ENCODE data around the gene TNFRSF25. TPM values are rescaled to one million over a fixed set of nuclear protein-coding genes. Genes with fewer than 3 reads are reported as not detected.
A peak's percentile ranks its signal among the peaks of the same experiment; 100 is the strongest.
"Not testable (repeated sequence)": the region's sequence is repeated elsewhere in the genome, so short reads cannot be mapped to it uniquely, and the experiment has no call there.

Gene TNFRSF25
- total and polyA plus RNA-seq, 2 experiments from 2014 or later, result 7.1 to 14.0 TPM

- Histone ChIP-seq H3K27me3 (no peaks in the 10 kb centered on the region), H3K4me3 (no peak overlapping the region), H3K9me3 (ENCODE audit: low read depth) (no peaks in the 10 kb centered on the region), H2AFZ (no peak overlapping the region), H3K4me1 (ENCODE audit: insufficient read depth) (no peaks in the 10 kb centered on the region), H3K36me3 (replicated peaks; ENCODE audit: insufficient read depth, low read depth) (no peaks in the 10 kb centered on the region), H3K9me2 (replicated peaks; ENCODE audit: insufficient read depth) (no peaks in the 10 kb centered on the region), H3K4me2 (peak overlapping the region; percentile 41), H4K20me1 (ENCODE audit: insufficient read depth, poor library complexity, severe bottlenecking) (no peaks in the 10 kb centered on the region), H3K79me2 (no peaks in the 10 kb centered on the region), H3K27ac (no peak overlapping the region)
- no peak for DNase-seq (ENCODE audit: low spot score)
- 69% methylated on average over 27 of the region's 39 CpGs for WGBS (ENCODE audit: low lambda C conversion rate, missing lambda C conversion rate)
- no peak for TF ChIP-seq EZH2phosphoT487 (IDR thresholded peaks at IDR 0.05; ENCODE audit: low read depth, severe bottlenecking, unreplicated experiment)
- TF ChIP-seq CTCF (IDR thresholded peaks at IDR 0.05; ENCODE audit: poor library complexity), result no peak
- no peak for TF ChIP-seq EZH2 (IDR thresholded peaks at IDR 0.05; ENCODE audit: borderline replicate concordance)
Measured at GRCh38 chr1:6460301-6461050, 5.5 kb downstream of the TNFRSF25 start.

- peak overlapping the region; percentile 41 for H3K4me2 ChIP-seq
- H3K27me3 ChIP-seq, result no peaks in the 10 kb centered on the region
- no peak overlapping the region for H3K27ac ChIP-seq
- H3K4me1 ChIP-seq (ENCODE audit: insufficient read depth), result no peaks in the 10 kb centered on the region
- H3K9me3 ChIP-seq (ENCODE audit: low read depth), result no peaks in the 10 kb centered on the region
- no peaks in the 10 kb centered on the region for H3K9me2 ChIP-seq (replicated peaks; ENCODE audit: insufficient read depth)
- H3K79me2 ChIP-seq, result no peaks in the 10 kb centered on the region
- no peak for DNase-seq (ENCODE audit: low spot score)
- no peaks in the 10 kb centered on the region for H3K36me3 ChIP-seq (replicated peaks; ENCODE audit: insufficient read depth, low read depth)
- TF ChIP-seq EZH2phosphoT487 (IDR thresholded peaks at IDR 0.05; ENCODE audit: low read depth, severe bottlenecking, unreplicated experiment), result no peak
- 47% methylated on average over 14 of the region's 18 CpGs for WGBS (ENCODE audit: low lambda C conversion rate, missing lambda C conversion rate)
- no peaks in the 10 kb centered on the region for H4K20me1 ChIP-seq (ENCODE audit: insufficient read depth, poor library complexity, severe bottlenecking)
- no peak overlapping the region for H2AFZ ChIP-seq
- no peak overlapping the region for H3K4me3 ChIP-seq
Measured at GRCh38 chr1:6459850-6460265, 6.1 kb downstream of the TNFRSF25 start.

DNA sequence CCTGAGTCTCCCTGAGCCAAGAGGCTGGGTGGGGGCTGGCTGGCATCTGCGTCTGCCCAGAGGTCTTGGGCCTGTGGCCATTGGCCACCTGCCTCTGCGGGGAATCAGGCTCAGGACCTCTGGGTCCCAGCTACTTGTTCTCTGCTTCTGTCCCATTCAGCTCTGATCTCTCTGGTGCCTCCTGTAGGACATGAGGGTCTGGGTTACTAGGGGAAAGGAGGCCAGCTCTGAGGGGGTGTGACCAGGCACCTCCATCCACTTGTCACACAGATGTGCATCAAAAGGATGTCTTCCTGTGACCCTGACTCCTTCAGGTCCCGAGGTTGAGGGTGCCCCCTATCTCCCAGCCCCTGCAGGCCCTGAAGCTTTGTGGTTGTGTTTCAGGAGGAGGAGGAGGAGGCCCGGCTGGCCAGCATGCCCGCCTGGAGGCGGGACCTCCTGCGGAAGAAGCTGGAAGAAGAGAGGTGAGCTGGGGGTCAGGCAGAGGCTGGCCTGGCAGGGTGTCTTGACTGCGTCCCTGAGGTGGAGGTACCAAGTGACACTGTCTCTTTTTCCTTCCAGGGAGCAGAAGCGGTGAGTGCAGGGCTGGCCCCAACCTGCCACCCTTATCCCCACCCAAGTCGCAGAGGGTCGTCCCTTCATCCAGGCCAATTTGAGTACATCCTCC lies 9.0 kb downstream of the TNFRSF25 start:
- TF ChIP-seq EZH2phosphoT487 (IDR thresholded peaks at IDR 0.05; ENCODE audit: low read depth, severe bottlenecking, unreplicated experiment) (no peak), CTCF (IDR thresholded peaks at IDR 0.05; ENCODE audit: poor library complexity) (no peak), EZH2 (IDR thresholded peaks at IDR 0.05; ENCODE audit: borderline replicate concordance) (no peak)
- DNase-seq (ENCODE audit: low spot score), result no peak
- Histone ChIP-seq H4K20me1 (ENCODE audit: insufficient read depth, poor library complexity, severe bottlenecking) (no peaks in the 10 kb centered on the region), H3K79me2 (no peaks in the 10 kb centered on the region), H3K27me3 (no peaks in the 10 kb centered on the region), H3K27ac (no peak overlapping the region), H3K9me3 (ENCODE audit: low read depth) (no peaks in the 10 kb centered on the region), H2AFZ (no peak overlapping the region), H3K4me3 (no peak overlapping the region), H3K4me1 (ENCODE audit: insufficient read depth) (no peaks in the 10 kb centered on the region), H3K36me3 (replicated peaks; ENCODE audit: insufficient read depth, low read depth) (no peaks in the 10 kb centered on the region), H3K9me2 (replicated peaks; ENCODE audit: insufficient read depth) (no peaks in the 10 kb centered on the region), H3K4me2 (no peak overlapping the region)
- 77% methylated on average over 11 of the region's 11 CpGs for WGBS (ENCODE audit: low lambda C conversion rate, missing lambda C conversion rate)

DNA sequence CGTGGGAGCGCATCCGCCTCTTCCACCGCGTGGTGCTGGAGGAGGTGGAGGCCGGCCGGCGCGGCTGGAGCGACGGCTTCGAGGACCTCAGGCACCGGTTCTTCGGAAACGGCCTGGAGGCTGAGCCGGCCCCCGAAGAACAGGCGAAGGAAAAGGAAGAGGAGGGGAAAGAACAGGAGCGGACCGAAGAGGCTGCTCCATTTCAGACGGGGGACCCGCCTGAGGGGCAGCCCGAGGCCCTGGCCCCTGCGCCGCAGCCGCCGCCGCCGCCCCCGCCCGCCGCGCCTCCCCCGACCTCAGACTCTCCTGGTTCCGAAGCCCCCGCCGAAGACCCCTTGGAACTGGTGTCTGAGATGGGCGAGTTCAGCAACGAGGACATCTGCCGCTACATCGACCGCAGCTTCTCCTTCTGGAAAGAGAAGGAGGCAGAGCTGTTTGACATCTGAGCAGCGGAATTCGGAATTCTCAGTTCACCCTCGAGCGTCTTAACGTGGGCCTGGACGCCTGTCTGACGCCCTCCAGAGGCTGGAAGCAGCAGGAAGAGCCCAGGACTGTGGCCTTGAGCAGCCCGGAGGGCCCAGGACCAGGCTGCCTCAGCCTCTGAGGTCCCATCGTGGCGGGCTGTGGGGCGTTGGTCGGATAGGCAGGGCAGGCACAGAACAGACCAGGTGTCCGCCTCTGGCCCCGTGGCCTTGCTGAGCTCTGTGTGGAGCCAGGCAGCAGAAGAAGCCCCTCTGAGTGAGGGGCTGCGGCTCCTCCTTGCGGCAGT lies 10.0 kb downstream of the TNFRSF25 start:
- H3K9me3 ChIP-seq (ENCODE audit: low read depth); H3K27ac ChIP-seq; H3K4me3 ChIP-seq; H3K27me3 ChIP-seq; H2AFZ ChIP-seq; H3K36me3 ChIP-seq (replicated peaks; ENCODE audit: insufficient read depth, low read depth); H3K79me2 ChIP-seq; DNase-seq (ENCODE audit: low spot score); H3K9me2 ChIP-seq (replicated peaks; ENCODE audit: insufficient read depth); H3K4me1 ChIP-seq (ENCODE audit: insufficient read depth); H3K4me2 ChIP-seq; H4K20me1 ChIP-seq (ENCODE audit: insufficient read depth, poor library complexity, severe bottlenecking): not testable (repeated sequence)
- 92% methylated on average over 53 of the region's 58 CpGs for WGBS (ENCODE audit: low lambda C conversion rate, missing lambda C conversion rate)
